Stimulated activated effector memory CD8-positive, alpha-beta T cell treated with anti-CD3 and anti-CD28 coated beads, Interleukin-12 subunit alpha, Interleukin-12 subunit beta, amount 100 ng/mL, for 72 hours (primary cell): ENCODE data around the gene CEMP1.

ENCODE experiments used
- ATAC-seq: fragments of 150-1000 bp; cut with Tn5 transposase; 2 replicates; pipeline ENCODE4 v1.10.0; 2021
- DNase-seq, 2 donors: peaks; one replicate each; pipeline ENCODE4 v3.0.0; 2021 to 2022; ENCODE audit warnings: low spot score in 2 of 2
- H3K27ac Mint-ChIP-seq: one replicate; pipeline ENCODE4 v1.8.0; 2022; ENCODE audit warnings: mild to moderate bottlenecking, mixed read lengths
- H3K36me3 Mint-ChIP-seq: one replicate; pipeline ENCODE4 v1.8.0; 2022; ENCODE audit warnings: mild to moderate bottlenecking, mixed read lengths
- H3K4me1 Mint-ChIP-seq: one replicate; pipeline ENCODE4 v1.8.0; 2022; ENCODE audit warnings: mixed read lengths
- H3K4me3 Mint-ChIP-seq: one replicate; pipeline ENCODE4 v1.8.0; 2022; ENCODE audit warnings: mild to moderate bottlenecking, mixed read lengths
- H3K9me3 Mint-ChIP-seq: one replicate; pipeline ENCODE4 v1.8.0; 2022; ENCODE audit warnings: mixed read lengths

CEMP1 gene

DNA sequence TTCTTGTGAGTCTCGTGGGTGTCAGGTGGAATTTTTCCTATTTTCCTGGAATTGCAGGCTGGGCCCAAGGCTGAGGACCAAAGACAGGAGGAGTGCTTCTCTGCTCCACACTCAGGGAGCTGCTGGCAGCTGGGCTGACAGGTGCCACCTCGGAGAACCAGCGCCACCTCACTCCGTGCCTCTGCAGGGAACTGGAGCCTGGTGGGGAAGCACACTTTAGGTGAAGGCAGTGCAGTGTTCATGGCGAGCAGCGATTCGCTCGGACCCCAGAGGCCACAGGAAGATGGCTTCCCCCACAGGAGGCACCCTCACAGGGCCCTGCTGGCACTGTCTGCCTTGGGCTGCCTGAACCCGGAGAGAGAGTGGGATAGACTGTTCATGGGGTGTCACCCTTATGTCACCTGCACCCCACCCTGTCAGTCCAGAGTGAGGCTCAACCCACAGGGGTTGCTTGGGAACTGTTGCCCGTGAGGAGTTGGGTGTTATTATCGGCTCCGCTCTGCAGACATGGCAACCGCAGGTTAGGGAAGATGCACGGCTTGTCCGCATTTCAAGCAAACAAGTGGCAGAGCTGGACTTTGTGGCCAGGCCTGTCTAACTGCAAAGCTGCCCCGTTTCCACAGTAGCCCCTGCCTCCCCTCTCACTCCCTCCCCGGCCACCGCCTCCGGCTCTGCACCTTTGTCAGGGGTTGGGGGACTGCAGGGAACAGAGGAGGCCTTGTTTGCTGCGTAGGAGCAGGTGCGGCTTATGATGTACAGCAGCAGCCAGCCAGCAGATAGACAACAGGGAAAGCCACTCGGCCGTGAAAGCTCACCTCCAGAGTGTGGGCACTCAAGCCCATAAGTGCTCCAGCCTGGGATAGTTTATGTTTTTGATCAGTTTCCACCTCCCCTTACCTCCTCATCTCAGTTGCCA is 40.8 kb downstream of the CEMP1 start:
- DNase-seq (no peak), ATAC-seq (no peak)
- H3K36me3 Mint-ChIP-seq = no peaks in the 10 kb centered on the region
- no peaks in the 10 kb centered on the region for H3K9me3 Mint-ChIP-seq
- no peak overlapping the region for H3K27ac Mint-ChIP-seq
- peaks cover 17% of the 10 kb centered on the region for H3K4me1 Mint-ChIP-seq
- H3K4me3 Mint-ChIP-seq = no peak overlapping the region

DNA sequence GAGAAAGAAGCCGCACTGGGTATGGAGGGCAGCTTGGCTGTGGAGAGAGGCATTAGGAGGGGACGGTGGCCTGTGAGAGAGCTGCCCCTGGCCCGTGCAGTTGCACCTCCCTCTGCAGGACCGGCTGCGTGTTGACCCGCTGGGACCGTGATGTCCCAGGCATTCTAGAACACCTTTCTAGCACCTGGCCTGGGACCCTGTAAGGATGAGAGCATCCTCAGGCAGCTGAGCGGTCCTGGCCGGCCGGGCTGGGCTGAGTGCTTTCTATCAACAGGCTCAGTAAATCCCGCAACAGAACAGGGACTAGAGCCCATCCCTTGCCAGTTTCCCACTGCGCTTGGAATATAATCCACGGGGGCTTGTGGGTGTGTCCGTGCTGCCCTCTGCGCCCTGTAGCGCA is 41.6 kb downstream of the CEMP1 start:
- no peaks in the 10 kb centered on the region for H3K9me3 Mint-ChIP-seq
- H3K27ac Mint-ChIP-seq = no peak overlapping the region
- peaks cover 24% of the 10 kb centered on the region for H3K4me1 Mint-ChIP-seq
- no peak for ATAC-seq
- H3K36me3 Mint-ChIP-seq = no peaks in the 10 kb centered on the region
- H3K4me3 Mint-ChIP-seq = no peak overlapping the region
- no peak for DNase-seq

GRCh38 chr16:2487903-2488531 is 43.2 kb downstream of the CEMP1 start:
- peak overlapping the region; percentile 64 for H3K4me3 Mint-ChIP-seq
- peaks cover 39% of the 10 kb centered on the region for H3K4me1 Mint-ChIP-seq
- ATAC-seq = no peak
- DNase-seq = no peak
- no peaks in the 10 kb centered on the region for H3K9me3 Mint-ChIP-seq
- no peak overlapping the region for H3K27ac Mint-ChIP-seq
- H3K36me3 Mint-ChIP-seq = no peaks in the 10 kb centered on the region

- Mint-ChIP-seq H3K27ac (peak overlapping the region; percentile 93), H3K9me3 (no peaks in the 10 kb centered on the region), H3K4me3 (peak overlapping the region; percentile 64), H3K36me3 (no peaks in the 10 kb centered on the region), H3K4me1 (peaks cover 43% of the 10 kb centered on the region)
- ATAC-seq (no peak), DNase-seq (no peak)
Measured at GRCh38 chr16:2487517-2487842, 43.7 kb downstream of the CEMP1 start.

DNA sequence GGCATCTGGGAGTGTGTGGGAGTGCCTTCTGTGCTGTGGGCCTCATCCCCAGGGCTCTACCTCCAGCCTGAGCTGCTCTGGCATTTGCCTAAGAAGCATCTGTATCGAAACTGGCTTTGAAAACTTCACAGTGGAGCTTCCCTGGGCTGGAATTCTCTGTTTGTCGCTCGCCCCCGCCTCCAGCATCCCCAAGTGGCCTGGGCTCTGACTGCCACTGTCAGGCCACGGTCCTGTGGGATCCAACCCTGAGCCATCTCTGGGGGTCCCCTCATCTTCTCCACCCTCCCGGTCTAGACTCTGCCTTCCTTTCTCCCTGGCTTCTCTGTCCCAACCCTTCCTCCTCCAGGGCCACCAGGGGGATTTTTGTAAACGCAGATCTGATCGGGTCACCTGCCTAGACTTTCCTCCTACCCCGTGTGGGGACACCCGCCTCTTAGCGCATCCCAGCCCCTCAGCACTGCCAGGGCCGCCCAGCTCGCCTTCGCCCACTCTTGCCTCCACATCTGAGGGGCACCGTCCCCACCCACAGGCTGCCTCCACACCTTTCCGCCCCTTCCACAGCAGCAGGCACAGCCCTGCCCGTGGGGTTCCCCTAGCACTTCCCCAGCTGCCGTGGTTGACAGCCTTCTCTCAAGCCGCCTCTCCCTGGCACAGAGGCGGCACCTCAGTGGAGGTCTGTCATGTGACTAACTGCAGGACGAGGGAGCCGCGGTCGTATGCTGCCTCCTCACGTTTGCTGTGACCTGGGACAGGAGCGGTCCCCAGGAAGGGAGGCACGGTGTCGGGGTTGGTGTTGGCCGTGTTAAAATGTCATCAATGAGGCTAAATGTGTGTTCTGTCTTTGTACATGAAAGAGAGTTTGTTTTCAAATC is 44.3 kb downstream of the CEMP1 start:
- no peaks in the 10 kb centered on the region for H3K9me3 Mint-ChIP-seq
- H3K4me3 Mint-ChIP-seq = peak overlapping the region; percentile 64
- peak overlapping the region; percentile 93 for H3K27ac Mint-ChIP-seq
- H3K36me3 Mint-ChIP-seq = no peaks in the 10 kb centered on the region
- DNase-seq (peak; percentile 50 to 69), ATAC-seq (peak; percentile 94)
- H3K4me1 Mint-ChIP-seq = peaks cover 49% of the 10 kb centered on the region

DNA sequence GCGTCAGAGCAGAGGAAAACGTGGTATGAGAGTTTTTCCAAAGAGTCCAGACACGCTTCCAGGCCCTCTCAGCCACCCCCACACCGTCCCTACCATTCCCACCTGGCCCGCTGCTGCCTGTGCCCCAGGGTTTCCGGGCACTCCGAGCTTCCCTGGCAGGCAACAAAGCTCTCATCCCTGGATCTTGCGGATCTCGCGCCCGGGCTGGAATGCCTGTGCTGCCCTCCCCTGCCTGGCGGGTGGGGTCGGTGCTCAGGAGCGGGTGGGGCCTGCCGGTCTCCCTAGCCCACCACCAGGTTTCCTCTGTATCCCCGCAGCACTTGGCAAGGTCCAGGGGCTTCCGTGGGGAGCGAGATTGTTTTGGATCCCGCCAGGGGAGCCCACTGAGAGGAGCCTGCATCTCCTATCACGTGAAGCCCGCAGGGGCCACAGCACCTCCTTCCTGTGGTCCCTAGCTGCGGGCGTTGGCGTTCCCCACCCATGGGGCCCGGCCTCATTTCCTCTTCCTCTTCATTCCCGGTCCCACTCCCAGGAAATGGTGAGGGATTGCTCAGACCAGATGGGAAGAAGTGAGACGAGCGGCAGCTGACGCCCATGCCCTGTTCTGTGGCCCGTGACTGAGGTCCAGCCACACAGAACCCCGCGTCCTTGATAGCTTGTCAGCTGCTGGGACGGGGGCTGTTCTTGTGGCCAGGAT is 45.2 kb downstream of the CEMP1 start:
- DNase-seq = no peak
- Mint-ChIP-seq H3K4me1 (peaks cover 50% of the 10 kb centered on the region), H3K9me3 (no peaks in the 10 kb centered on the region), H3K4me3 (no peak overlapping the region), H3K36me3 (no peaks in the 10 kb centered on the region), H3K27ac (peak overlapping the region; percentile 93)
- no peak for ATAC-seq

DNA sequence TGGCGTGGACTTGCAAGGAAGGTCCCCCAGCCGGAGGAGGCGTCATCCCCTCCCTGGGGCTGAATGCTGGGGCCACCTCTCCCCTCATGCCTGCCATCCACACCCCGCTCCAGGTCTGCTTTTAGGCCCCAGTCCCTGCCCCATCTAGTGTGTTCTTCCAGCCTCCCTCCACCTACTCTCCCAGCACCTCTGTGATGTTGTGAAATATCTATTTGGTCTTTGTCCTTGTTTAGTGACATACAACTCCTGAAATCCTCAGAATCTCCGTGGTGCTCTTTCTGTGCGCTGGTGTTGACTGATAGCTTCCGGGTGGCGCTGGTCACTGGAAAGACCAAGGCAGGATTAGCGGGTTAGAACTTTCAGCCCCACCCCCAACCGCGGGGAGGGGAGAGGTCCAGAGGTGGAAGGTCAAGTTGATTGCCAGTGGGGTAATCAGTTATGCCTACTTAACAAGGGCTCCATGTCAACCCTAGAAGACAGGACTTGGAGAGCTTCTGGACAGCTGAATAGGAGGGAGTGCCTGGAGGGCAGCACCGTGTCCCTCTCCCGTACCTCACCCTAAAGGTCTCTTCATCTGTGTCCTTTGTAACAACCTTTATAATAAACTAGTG is 46.2 kb downstream of the CEMP1 start:
- DNase-seq (no peak), ATAC-seq (no peak)
- Mint-ChIP-seq H3K4me1 (peaks cover 50% of the 10 kb centered on the region), H3K4me3 (no peak overlapping the region), H3K9me3 (no peaks in the 10 kb centered on the region), H3K36me3 (no peaks in the 10 kb centered on the region), H3K27ac (peak overlapping the region; percentile 82)

DNA sequence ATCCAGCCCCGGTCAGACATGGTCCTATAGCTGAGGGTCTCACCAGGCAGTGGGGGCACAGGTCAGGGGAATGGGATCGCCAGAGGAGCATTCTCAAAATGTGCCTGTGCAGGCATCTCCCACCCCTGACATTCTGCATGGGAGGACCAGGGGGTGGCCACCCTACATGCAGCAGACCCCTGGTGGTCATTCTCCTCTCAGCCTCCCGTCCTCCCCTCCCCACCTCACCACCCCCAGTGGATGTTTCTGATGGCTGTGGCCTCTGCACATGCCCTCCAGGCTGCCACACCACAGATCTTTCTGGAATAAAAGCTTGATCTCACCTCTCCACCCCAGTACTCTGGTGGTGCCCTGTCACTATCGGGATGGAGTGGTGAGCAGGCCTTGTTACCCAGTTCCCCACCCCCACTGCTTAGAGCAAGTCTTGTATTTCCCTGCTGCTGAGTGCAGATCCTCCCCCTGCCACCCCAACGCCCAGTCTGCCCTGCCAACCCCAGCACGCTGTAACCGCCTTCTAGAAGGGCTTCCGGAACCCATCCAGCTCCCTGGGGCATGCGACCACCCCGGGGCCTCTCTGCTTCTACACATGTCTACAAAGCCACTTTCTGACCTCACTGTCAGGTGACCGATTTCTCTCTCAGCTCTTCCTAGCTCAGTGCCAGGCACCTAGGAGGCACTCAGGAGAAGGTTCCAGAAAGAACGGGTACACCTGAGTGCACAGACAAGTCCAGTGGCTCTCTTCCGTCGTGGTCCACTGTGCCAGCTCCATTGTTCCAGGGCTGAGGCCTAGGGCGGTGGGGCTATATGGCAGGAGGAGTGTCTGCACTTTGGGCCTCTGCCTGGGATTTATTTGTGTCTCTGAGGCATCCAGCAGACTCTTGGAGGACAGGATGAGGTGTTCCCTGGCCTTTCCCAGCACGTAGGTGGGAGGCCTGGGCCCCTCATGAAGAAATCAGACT is 47.0 kb downstream of the CEMP1 start:
- Mint-ChIP-seq H3K4me3 (no peak overlapping the region), H3K4me1 (peaks cover 50% of the 10 kb centered on the region), H3K36me3 (no peaks in the 10 kb centered on the region), H3K9me3 (no peaks in the 10 kb centered on the region), H3K27ac (peak overlapping the region; percentile 82)
- DNase-seq (no peak), ATAC-seq (no peak)

DNA sequence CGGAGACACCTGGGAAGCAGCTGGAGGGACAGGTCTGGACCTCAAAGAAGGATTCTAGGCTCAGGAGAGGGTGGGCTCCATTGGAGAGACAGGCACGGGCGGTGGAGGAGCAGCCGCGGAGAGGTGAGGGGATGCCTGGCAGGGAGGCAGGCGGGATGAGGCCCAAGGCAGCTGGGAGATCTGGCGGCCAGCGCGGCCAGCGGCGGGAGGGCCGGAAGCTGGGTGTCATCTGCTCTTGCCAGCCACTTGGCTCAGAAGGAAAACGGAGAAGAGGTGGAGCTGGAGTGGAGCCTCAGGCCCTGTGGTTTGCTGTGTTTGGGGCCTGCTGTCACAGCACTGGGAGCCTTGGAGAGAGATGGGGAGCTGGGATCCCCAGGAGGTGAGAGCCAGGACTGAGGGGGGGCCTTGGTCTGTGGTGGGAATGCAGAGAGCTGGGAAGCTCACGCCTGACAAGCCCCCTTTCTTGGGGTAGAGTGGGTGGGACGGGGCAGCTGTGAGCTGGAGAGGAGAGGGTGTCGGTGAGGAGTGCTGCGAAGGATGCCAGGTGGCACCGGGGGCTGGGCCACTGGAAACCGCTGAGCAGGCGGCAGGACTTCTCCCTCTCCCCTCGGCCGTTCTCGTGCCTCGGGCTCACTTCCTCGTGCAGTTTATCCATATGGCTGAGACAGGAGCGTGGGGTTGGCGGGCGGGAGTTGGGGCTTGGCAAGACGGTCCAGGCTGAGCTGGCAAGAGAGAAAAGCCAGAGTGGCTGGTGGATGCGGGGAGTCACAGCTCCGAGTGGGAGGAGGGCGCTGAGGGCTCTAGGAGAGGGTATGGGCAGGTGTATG is 48.3 kb downstream of the CEMP1 start:
- H3K27ac Mint-ChIP-seq = peak overlapping the region; percentile 82
- H3K4me1 Mint-ChIP-seq = peaks cover 51% of the 10 kb centered on the region
- H3K4me3 Mint-ChIP-seq = no peak overlapping the region
- peaks cover 7% of the 10 kb centered on the region for H3K36me3 Mint-ChIP-seq
- DNase-seq (no peak), ATAC-seq (no peak)
- H3K9me3 Mint-ChIP-seq = no peaks in the 10 kb centered on the region

DNA sequence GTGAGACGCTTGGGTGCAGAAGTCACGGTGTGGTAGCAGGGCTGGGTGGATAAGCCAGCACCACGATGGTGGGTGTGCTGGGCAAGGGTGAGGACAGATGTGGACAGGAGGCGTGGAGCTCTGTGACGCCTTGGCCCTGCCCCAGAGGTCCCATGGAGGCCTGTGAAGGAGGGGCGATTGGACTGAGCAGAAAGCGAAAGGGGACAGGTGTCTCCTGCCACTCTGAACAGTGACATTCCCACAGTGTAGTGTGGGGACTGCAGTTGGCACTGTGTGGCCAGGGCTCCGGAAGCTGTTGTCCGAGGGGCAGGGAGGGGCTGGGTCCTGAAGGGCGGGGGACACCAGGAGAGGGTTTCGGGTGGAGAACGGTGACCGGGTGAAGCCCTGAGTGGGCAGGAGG is 49.0 kb downstream of the CEMP1 start:
- ATAC-seq (no peak), DNase-seq (no peak)
- H3K4me1 Mint-ChIP-seq = peaks cover 52% of the 10 kb centered on the region
- peak overlapping the region; percentile 82 for H3K27ac Mint-ChIP-seq
- peaks cover 13% of the 10 kb centered on the region for H3K36me3 Mint-ChIP-seq
- no peak overlapping the region for H3K4me3 Mint-ChIP-seq
- H3K9me3 Mint-ChIP-seq = no peaks in the 10 kb centered on the region

- Mint-ChIP-seq H3K9me3 (no peaks in the 10 kb centered on the region), H3K4me3 (no peak overlapping the region), H3K4me1 (peaks cover 51% of the 10 kb centered on the region), H3K27ac (peak overlapping the region; percentile 82), H3K36me3 (peaks cover 13% of the 10 kb centered on the region)
- no peak for DNase-seq
- ATAC-seq = no peak
Measured at GRCh38 chr16:2481676-2482075, 49.5 kb downstream of the CEMP1 start.

GRCh38 chr16:2480948-2481347 is 50.3 kb downstream of the CEMP1 start:
- Mint-ChIP-seq H3K9me3 (no peaks in the 10 kb centered on the region), H3K36me3 (peaks cover 13% of the 10 kb centered on the region), H3K27ac (peak overlapping the region; percentile 12), H3K4me1 (peaks cover 53% of the 10 kb centered on the region), H3K4me3 (no peak overlapping the region)
- ATAC-seq (no peak), DNase-seq (no peak)
